Prostate gland (tissue), 2 donors: ENCODE measurements around the gene GRM6.

Experiments
- POLR2A ChIP-seq: fragments of 450-650 bp; IDR thresholded peaks from one replicate; pipeline ENCODE4 v1.6.1; 2016; ENCODE audit warnings: antibody characterized with exemption, mild to moderate bottlenecking
- TF ChIP-seq, protein P1 (sequence below), 4 experiments: fragments of 200-600 bp in 2 of 4; fragments of 450-650 bp in 2 of 4; sonication (generic) in 2 of 4; IDR thresholded peaks; 1 replicate in 3 of 4; 2 replicates in 1 of 4; pipeline ENCODE4 v1.5.1; 2016 to 2019; ENCODE audit warnings: antibody characterized with exemption in 4 of 4, mild to moderate bottlenecking in 2 of 4, moderate library complexity in 2 of 4

DNA sequence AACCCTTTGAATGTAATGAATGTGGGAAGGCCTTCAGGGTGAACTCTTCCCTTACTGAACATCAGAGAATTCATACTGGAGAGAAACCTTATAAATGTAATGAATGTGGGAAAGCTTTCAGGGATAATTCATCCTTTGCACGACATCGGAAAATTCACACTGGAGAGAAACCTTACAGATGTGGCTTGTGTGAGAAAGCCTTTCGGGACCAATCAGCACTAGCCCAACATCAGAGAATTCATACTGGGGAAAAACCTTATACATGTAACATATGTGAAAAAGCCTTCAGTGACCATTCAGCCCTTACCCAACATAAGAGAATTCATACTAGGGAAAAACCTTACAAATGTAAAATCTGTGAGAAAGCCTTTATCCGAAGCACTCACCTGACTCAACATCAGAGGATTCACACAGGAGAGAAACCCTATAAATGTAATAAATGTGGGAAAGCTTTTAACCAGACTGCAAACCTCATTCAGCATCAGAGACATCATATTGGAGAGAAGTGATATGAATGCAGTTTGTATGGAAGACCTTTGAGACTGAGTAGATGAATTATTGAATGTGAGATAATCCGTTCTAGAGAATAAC lies 29.6 kb downstream of the GRM6 start:
- TF ChIP-seq, protein P1, sequence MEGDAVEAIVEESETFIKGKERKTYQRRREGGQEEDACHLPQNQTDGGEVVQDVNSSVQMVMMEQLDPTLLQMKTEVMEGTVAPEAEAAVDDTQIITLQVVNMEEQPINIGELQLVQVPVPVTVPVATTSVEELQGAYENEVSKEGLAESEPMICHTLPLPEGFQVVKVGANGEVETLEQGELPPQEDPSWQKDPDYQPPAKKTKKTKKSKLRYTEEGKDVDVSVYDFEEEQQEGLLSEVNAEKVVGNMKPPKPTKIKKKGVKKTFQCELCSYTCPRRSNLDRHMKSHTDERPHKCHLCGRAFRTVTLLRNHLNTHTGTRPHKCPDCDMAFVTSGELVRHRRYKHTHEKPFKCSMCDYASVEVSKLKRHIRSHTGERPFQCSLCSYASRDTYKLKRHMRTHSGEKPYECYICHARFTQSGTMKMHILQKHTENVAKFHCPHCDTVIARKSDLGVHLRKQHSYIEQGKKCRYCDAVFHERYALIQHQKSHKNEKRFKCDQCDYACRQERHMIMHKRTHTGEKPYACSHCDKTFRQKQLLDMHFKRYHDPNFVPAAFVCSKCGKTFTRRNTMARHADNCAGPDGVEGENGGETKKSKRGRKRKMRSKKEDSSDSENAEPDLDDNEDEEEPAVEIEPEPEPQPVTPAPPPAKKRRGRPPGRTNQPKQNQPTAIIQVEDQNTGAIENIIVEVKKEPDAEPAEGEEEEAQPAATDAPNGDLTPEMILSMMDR (IDR thresholded peaks at IDR 0.05), result no peak
- TF ChIP-seq POLR2A, result no peak
